WTC11 (cell line): ENCODE results near the gene ZNF362. TPM values are rescaled to one million over a fixed set of nuclear protein-coding genes. Genes with fewer than 3 reads are reported as not detected.

Source experiments
- ATAC-seq: fragments of 200-7000 bp; cut with Tn5 transposase; 2 replicates; pipeline ENCODE4 v1.10.0; 2021; ENCODE audit warnings: mild to moderate bottlenecking, moderate library complexity
- CTCF ChIA-PET: fragments of 300-600 bp; sonication (Branson Sonifier 250); formaldehyde crosslinking; loops from one replicate; lab custom pipeline; 2021; ENCODE audit warnings: antibody characterized with exemption; lab: Charles Lee
- POLR2A ChIA-PET: fragments of 350-600 bp; sonication (Branson Sonifier 250); formaldehyde crosslinking; loops from one replicate; lab custom pipeline; 2021; ENCODE audit warnings: antibody characterized with exemption; lab: Charles Lee
- DNase-seq: peaks from one replicate; pipeline ENCODE4 v3.0.0; 2021; ENCODE audit warnings: low spot score
- H3K27ac Mint-ChIP-seq: 2 replicates; pipeline ENCODE4 v1.8.0; 2021; ENCODE audit warnings: mixed read lengths
- H3K27me3 Mint-ChIP-seq: 2 replicates; pipeline ENCODE4 v1.8.0; 2021; ENCODE audit warnings: low read depth, mild to moderate bottlenecking, moderate library complexity, mixed read lengths
- H3K36me3 Mint-ChIP-seq: 2 replicates; pipeline ENCODE4 v1.8.0; 2021; ENCODE audit warnings: mixed read lengths
- H3K4me1 Mint-ChIP-seq: 2 replicates; pipeline ENCODE4 v1.8.0; 2022; ENCODE audit warnings: mixed read lengths
- H3K4me3 Mint-ChIP-seq: 2 replicates; pipeline ENCODE4 v1.8.0; 2021; ENCODE audit warnings: mild to moderate bottlenecking, moderate library complexity, mixed read lengths
- H3K9me3 Mint-ChIP-seq: 2 replicates; pipeline ENCODE4 v1.8.0; 2021; ENCODE audit warnings: mixed read lengths
- ARID4B ChIP-seq: sonication (generic); formaldehyde crosslinking; IDR thresholded peaks from 2 replicates; pipeline ENCODE4 v1.8.0; 2023; ENCODE audit warnings: missing genetic modification reagents, mild to moderate bottlenecking, borderline replicate concordance
- ATF1 ChIP-seq: sonication (generic); formaldehyde crosslinking; IDR thresholded peaks from 2 replicates; pipeline ENCODE4 v1.8.1; 2023; ENCODE audit warnings: mild to moderate bottlenecking, moderate library complexity, missing genetic modification reagents
- ATF3 ChIP-seq: sonication (generic); formaldehyde crosslinking; conservative IDR thresholded peaks from 2 replicates; pipeline ENCODE4 v1.8.1; 2022; ENCODE audit warnings: mild to moderate bottlenecking, missing genetic modification reagents
- CREM ChIP-seq: sonication (generic); formaldehyde crosslinking; IDR thresholded peaks from 2 replicates; pipeline ENCODE4 v1.8.1; 2022; ENCODE audit warnings: mild to moderate bottlenecking, missing genetic modification reagents, moderate library complexity
- ETV6 ChIP-seq: sonication (generic); formaldehyde crosslinking; IDR thresholded peaks from 2 replicates; pipeline ENCODE4 v1.8.1; 2022; ENCODE audit warnings: mild to moderate bottlenecking, missing genetic modification reagents
- FOXP1 ChIP-seq: sonication (generic); formaldehyde crosslinking; IDR thresholded peaks from 2 replicates; pipeline ENCODE4 v1.8.0; 2022; ENCODE audit warnings: missing genetic modification reagents, mild to moderate bottlenecking, moderate library complexity, borderline replicate concordance
- GTF2I ChIP-seq: fragments of 250-450 bp; sonication (Bioruptor Pico); conservative IDR thresholded peaks from 2 replicates; pipeline ENCODE4 v1.4.0; 2021; ENCODE audit warnings: mild to moderate bottlenecking
- IRF1 ChIP-seq: sonication (generic); formaldehyde crosslinking; IDR thresholded peaks from 2 replicates; pipeline ENCODE4 v1.8.0; 2023; ENCODE audit warnings: missing genetic modification reagents
- JUN ChIP-seq: sonication (generic); formaldehyde crosslinking; IDR thresholded peaks from 2 replicates; pipeline ENCODE4 v1.8.0; 2023; ENCODE audit warnings: mild to moderate bottlenecking, missing genetic modification reagents
- KAT7 ChIP-seq: sonication (generic); formaldehyde crosslinking; IDR thresholded peaks from 2 replicates; pipeline ENCODE4 v1.8.1; 2023; ENCODE audit warnings: missing genetic modification reagents, mild to moderate bottlenecking, borderline replicate concordance
- NFATC4 ChIP-seq: fragments of 250-450 bp; sonication (Bioruptor Pico); IDR thresholded peaks from 2 replicates; pipeline ENCODE4 v1.9.0; 2021; ENCODE audit warnings: mild to moderate bottlenecking
- NR3C1 ChIP-seq: sonication (generic); formaldehyde crosslinking; conservative IDR thresholded peaks from 2 replicates; pipeline ENCODE4 v1.8.1; 2023; ENCODE audit warnings: low read depth, mild to moderate bottlenecking, missing genetic modification reagents
- SMAD3 ChIP-seq: sonication (generic); formaldehyde crosslinking; IDR thresholded peaks from 2 replicates; pipeline ENCODE4 v1.8.0; 2022; ENCODE audit warnings: missing genetic modification reagents, mild to moderate bottlenecking, borderline replicate concordance
- SMAD4 ChIP-seq: sonication (generic); formaldehyde crosslinking; IDR thresholded peaks from 2 replicates; pipeline ENCODE4 v1.8.0; 2022; ENCODE audit warnings: mild to moderate bottlenecking, missing genetic modification reagents
- ZNF219 ChIP-seq: sonication (generic); formaldehyde crosslinking; IDR thresholded peaks from 2 replicates; pipeline ENCODE4 v1.8.0; 2023; ENCODE audit warnings: missing genetic modification reagents, mild to moderate bottlenecking, borderline replicate concordance
- ZSCAN18 ChIP-seq: fragments of 250-450 bp; sonication (Bioruptor Pico); IDR thresholded peaks from 2 replicates; pipeline ENCODE4 v2.1.2; 2022; ENCODE audit warnings: mild to moderate bottlenecking, moderate library complexity
- total RNA-seq: library from RNA; stranded (reverse); gene quantifications from 3 replicates; pipeline ENCODE4 v1.2.3, GENCODE V29; 2021
- TF ChIP-seq, protein P1 (sequence below): sonication (generic); formaldehyde crosslinking; IDR thresholded peaks from 2 replicates; pipeline ENCODE4 v1.8.0; 2022; ENCODE audit warnings: mild to moderate bottlenecking, missing genetic modification reagents
- TF ChIP-seq, protein P2 (sequence below): sonication (generic); formaldehyde crosslinking; IDR thresholded peaks from 2 replicates; pipeline ENCODE4 v1.8.0; 2023; ENCODE audit warnings: mild to moderate bottlenecking, missing genetic modification reagents

The ZNF362 gene
- total RNA-seq, 1 experiment from 2014 or later: 24.2 TPM

DNA sequence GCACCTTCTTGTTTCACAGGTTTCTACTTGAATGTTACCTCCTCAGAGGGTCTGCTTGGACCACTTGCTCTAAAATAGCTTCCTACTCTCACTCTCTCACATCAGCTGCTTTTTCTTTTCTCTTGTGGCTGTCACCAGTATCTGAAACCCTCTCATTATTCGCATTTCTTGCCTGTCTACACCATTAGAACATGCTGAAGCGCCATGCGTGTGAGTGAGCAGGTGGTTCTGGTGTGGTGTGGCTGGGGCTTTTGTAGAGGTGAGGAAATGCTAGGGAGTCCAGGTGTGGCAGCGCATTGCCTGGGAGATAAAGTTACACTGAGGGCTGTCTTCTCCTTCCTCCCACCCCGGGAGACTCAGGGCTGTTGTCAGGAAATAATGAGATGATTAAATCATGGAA, 4.1 kb downstream of the ZNF362 start:
- POLR2A ChIA-PET: no interaction called here
- Mint-ChIP-seq H3K27ac (no peak overlapping the region), H3K4me3 (no peak overlapping the region)
- CTCF ChIA-PET: interaction anchor here (1.2 to 1.4 kb wide), 2 partner anchors 120 to 133 kb away, joined by 3 to 4 read pairs; no protein-coding TSS in a partner anchor
- TF ChIP-seq SMAD3 (CRISPR knock-in tag) (no peak), KAT7 (CRISPR knock-in tag) (no peak), ZNF219 (CRISPR knock-in tag) (no peak), ETV6 (CRISPR knock-in tag) (no peak), JUN (CRISPR knock-in tag) (no peak), GTF2I (no peak), CREM (no peak), ATF3 (CRISPR knock-in tag) (no peak), NR3C1 (no peak), NFATC4 (CRISPR knock-in tag) (no peak), FOXP1 (CRISPR knock-in tag) (no peak), SMAD4 (CRISPR knock-in tag) (no peak), ZSCAN18 (CRISPR knock-in tag) (no peak)
- TF ChIP-seq, all 79 proteins: peak for 0
- DNase-seq (no peak), ATAC-seq (no peak)
- no peaks in the 10 kb centered on the region; the same call in 1 of the 2 replicates for H3K36me3 Mint-ChIP-seq
- H3K4me1 Mint-ChIP-seq: peaks cover 29% of the 10 kb centered on the region
- H3K27me3 Mint-ChIP-seq: no peaks in the 10 kb centered on the region; the same call in 1 of the 2 replicates
- H3K9me3 Mint-ChIP-seq: no peaks in the 10 kb centered on the region

GRCh38 chr1:33261344-33261743, 5.1 kb downstream of the ZNF362 start:
- H3K27me3 Mint-ChIP-seq: no peaks in the 10 kb centered on the region; the same call in 1 of the 2 replicates
- no peak overlapping the region for H3K4me3 Mint-ChIP-seq
- peaks cover 29% of the 10 kb centered on the region for H3K4me1 Mint-ChIP-seq
- H3K27ac Mint-ChIP-seq: no peak overlapping the region
- TF ChIP-seq ATF1 (no peak), IRF1 (CRISPR knock-in tag) (no peak)
- TF ChIP-seq, all 79 proteins: peak for 0
- no peak for ATAC-seq
- DNase-seq: no peak
- Mint-ChIP-seq H3K9me3 (no peaks in the 10 kb centered on the region), H3K36me3 (no peaks in the 10 kb centered on the region; the same call in 1 of the 2 replicates)
- CTCF ChIA-PET: interaction anchor here (1.2 kb wide), 1 partner anchor 134 kb away, joined by 4 read pairs; no protein-coding TSS in a partner anchor
- POLR2A ChIA-PET: no interaction called here

- POLR2A ChIA-PET: no interaction called here
- CTCF ChIA-PET: interaction anchor here (0.6 to 1.5 kb wide), 2 partner anchors 32 to 426 kb away, joined by 3 to 5 read pairs; no protein-coding TSS in a partner anchor
- H3K27me3 Mint-ChIP-seq: no peaks in the 10 kb centered on the region
Measured at GRCh38 chr1:33263890-33264504, 7.7 kb downstream of the ZNF362 start.

More at GRCh38 chr1:33263890-33264504, 7.7 kb downstream of the ZNF362 start:
- no peak overlapping the region for H3K27ac Mint-ChIP-seq
- TF ChIP-seq, protein P1, sequence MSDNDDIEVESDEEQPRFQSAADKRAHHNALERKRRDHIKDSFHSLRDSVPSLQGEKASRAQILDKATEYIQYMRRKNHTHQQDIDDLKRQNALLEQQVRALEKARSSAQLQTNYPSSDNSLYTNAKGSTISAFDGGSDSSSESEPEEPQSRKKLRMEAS (CRISPR knock-in tag): no peak
- no peak for TF ChIP-seq ARID4B (CRISPR knock-in tag)
- TF ChIP-seq, protein P2, sequence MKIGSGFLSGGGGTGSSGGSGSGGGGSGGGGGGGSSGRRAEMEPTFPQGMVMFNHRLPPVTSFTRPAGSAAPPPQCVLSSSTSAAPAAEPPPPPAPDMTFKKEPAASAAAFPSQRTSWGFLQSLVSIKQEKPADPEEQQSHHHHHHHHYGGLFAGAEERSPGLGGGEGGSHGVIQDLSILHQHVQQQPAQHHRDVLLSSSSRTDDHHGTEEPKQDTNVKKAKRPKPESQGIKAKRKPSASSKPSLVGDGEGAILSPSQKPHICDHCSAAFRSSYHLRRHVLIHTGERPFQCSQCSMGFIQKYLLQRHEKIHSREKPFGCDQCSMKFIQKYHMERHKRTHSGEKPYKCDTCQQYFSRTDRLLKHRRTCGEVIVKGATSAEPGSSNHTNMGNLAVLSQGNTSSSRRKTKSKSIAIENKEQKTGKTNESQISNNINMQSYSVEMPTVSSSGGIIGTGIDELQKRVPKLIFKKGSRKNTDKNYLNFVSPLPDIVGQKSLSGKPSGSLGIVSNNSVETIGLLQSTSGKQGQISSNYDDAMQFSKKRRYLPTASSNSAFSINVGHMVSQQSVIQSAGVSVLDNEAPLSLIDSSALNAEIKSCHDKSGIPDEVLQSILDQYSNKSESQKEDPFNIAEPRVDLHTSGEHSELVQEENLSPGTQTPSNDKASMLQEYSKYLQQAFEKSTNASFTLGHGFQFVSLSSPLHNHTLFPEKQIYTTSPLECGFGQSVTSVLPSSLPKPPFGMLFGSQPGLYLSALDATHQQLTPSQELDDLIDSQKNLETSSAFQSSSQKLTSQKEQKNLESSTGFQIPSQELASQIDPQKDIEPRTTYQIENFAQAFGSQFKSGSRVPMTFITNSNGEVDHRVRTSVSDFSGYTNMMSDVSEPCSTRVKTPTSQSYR (CRISPR knock-in tag): no peak
- H3K36me3 Mint-ChIP-seq: no peaks in the 10 kb centered on the region; the same call in 1 of the 2 replicates
- no peak for DNase-seq
- H3K9me3 Mint-ChIP-seq: no peaks in the 10 kb centered on the region
- H3K4me3 Mint-ChIP-seq: no peak overlapping the region
- peaks cover 22% of the 10 kb centered on the region for H3K4me1 Mint-ChIP-seq
- ATAC-seq: no peak
